ENCODE results near the gene STPG4. TPM values are rescaled to one million over a fixed set of nuclear protein-coding genes. Genes with fewer than 3 reads are reported as not detected.

The STPG4 gene
- total and polyA plus RNA-seq, 2 of the 8 experiments (the other 6 are each of a cell fraction or from before 2014, with no cell fraction given): 0.28 TPM; not detected in 1

- TF ChIP-seq CHD7 (IDR thresholded peaks at IDR 0.05; ENCODE audit: insufficient replicate concordance, low read length) (no peak), EZH2 (IDR thresholded peaks at IDR 0.05; ENCODE audit: low read depth, low read length, severe bottlenecking) (no peak)
Measured at GRCh38 chr2:47076126-47076506, 79.0 kb downstream of the STPG4 start (continued).

All from H1 (cell line).